Muscle of back (tissue), 11 donors: Measurements from ENCODE around the gene ELF1. TPM values are rescaled to one million over a fixed set of nuclear protein-coding genes. Genes with fewer than 3 reads are reported as not detected.
"Not testable (repeated sequence)": the region's sequence is repeated elsewhere in the genome, so short reads cannot be mapped to it uniquely, and the experiment has no call there.

Experiments
- DNase-seq, 3 donors: peaks; one replicate each; pipeline versions ENCODE4 v3.0.0 to v3.0.0-alpha.2; 2013
- polyA plus RNA-seq, 10 donors: library from polyadenylated mRNA; unstranded; fragments of 120-200 nt; gene quantifications; one replicate each; pipeline ENCODE4 v1.2.1, GENCODE V29; 2013; ENCODE audit not compliant: insufficient read length in 10 of 10

The ELF1 gene
- polyA plus RNA-seq, 10 donors: 25.2 to 37.2 (median 29.1) TPM

DNA sequence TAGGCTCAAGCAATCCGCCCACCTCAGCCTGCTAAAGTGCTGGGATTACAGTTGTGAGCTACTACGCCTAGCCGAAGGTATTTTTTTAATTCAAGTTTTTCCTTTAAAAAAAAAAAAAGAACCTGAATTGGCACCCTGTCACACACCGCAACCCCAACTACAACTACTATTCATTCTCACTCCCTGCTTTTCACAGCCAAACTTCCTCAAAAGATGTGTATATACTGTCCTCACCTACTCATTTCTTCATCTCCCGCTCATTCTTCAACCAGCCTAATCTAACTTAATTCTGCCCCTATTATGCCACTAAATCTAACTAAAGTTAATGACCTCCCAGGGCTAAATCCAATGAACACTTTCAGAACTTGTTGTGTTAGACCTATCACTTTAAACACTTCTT, 29.5 kb upstream of the ELF1 start:
- DNase-seq: no peak

DNA sequence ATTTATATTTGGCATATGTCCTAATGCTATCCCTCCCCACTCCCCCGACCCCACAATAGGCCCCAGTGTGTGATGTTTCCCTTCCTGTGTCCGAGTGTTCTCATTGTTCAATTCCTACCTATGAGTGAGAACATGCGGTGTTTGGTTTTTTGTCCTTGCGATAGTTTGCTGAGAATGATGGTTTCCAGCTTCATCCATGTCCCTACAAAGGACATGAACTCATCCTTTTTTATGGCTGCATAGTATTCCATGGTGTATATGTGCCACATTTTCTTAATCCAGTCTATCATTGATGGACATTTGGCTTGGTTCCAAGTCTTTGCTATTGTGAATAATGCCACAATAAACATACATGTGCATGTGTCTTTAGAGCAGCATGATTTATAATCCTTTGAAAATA, 23.3 kb upstream of the ELF1 start:
- DNase-seq: not testable (repeated sequence)

DNA sequence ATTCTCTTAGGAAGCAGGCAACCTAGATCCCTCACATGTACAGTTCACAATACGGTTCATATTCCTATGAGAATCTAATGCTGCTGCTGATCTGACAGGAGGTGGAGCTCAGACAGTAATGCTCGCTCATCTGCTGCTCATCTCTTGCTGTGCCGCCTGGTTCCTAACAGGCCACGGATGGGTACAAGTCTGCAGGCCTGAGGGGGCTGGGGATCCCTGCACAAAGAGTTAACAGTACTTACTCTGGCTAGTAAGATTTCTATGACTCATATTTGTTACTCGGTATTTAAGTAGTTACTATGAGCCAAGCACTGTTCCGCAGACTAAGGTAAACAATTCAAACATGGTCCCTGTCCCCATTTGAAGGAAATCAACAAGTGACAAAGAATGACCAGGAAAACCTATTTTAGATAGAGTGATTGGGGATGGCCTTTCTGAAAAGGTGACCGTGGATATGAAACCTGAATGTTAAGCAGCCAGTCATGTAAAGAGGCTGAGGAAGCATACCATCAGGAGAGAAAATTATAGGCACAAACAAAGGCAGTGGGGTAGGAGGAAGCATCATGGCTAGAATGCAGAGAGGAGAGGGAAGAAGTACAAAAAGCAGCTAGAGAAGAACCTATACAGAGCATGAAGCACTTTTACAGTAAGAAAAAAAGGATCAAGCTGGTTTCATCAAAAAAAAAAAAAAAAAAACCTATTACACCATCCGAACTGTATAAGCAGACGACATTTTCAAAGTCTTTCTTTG, 21.6 kb upstream of the ELF1 start:
- DNase-seq: no peak

- no peak for DNase-seq
Observed at GRCh38 chr13:41039746-41040145, 20.6 kb upstream of the ELF1 start.

GRCh38 chr13:41036557-41036956, 17.4 kb upstream of the ELF1 start:
- not testable (repeated sequence) for DNase-seq

DNA sequence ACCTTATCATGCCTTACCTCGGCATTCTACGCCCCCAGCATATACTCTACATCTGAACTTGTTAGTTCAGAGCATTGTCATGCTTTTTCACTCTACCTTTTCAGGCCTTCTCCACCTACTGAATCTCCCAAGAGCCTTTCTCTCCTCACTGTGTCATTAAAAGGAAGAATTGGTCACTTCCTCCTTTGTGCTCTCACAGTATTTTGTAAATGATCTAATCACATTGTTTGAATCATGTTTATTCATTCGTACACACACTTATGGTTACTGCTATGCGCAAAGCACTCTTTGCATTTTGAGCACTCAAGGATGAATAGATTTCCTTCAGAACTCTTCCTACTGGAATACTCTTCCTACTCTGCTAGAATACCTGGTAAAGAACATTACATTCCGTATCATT, 15.8 kb upstream of the ELF1 start:
- DNase-seq: no peak

GRCh38 chr13:41034382-41034781, 15.3 kb upstream of the ELF1 start:
- no peak for DNase-seq

DNA sequence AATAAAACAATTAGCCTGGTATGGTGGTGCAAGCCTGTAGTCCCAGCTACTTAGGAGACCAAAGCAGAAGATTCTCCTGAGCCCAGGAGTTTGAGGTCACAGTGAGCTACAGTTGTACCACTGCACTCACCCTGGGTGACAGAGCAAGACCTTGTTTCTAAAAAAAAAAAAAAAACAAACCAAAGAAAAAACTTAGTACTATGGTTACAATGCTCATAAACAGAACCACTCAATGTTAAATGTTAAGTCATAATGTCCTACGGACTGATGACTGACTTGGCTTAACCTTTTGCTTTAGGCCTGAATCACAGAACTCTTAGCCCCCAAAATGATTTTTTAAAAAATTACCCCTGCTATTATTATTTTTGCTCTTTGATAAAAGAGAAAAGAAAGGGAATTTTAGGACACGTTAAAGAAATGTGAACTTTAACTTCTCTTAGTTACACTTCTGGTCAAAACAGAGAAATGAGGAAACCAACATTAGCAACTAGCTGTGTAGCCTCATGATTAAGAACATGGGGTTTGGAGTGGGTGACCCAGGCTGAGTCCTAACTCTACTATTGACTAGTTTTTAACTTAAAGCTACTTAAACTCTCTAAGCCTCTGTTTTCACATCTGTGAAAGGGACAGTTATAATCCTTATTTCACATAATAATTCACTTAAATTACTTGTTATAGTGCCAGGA, 13.7 kb upstream of the ELF1 start:
- no peak for DNase-seq

DNA sequence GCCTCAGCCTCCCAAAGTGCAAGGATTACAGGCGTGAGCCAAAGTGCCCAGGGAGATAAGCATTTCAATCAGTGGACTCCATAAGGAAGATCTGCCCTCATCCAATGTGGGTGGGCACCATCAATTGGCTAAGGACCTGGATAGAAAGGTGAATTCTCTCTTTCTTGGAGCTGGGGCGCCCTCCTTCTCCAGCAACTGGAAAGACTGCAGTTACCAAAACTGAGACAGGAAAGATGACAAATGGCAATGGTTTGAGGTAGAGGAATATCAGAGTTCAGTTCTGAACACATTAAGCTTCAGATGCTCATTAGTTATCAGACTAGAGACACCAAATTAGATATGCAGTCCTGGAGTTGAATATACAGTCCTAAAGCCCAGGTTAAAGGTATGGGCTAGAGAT, 10.5 kb upstream of the ELF1 start:
- DNase-seq: no peak

DNA sequence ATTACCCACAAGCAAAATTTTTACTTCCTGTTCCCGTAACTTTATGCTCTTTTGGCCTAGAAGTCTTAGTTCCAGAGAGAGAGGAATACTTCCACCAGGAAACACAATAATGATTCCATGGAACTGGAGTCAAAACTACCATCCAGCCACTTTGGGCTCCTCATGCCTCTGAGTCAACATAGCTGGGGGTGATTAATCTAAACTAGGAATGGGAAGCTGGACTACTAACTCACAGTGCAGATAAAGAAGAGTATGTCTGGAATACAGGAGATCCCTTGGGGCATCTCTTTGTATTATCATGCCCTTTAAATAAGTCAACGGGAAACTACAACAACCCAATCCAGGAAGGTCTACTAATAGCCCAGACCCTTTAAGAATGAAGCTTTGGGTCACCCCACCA, 8.9 kb upstream of the ELF1 start:
- DNase-seq: no peak

DNA sequence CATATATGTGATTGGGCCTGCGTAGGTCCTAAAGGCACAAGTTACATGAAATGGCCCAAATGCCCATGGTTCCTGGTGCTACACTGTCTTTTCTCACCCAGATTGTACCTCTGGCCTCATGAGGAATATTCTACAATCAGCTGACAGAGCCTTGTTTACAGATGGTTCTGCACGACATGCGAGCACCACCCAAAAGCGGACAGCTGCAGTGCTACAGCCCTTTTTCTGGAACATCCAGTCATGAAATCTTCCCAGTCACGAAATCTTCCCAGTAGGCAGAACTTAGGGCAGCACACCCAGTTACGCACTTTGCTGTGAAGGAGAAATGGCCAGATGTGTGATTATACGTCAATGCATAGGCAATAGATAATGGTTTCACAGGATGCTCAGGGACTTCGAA, 7.7 kb upstream of the ELF1 start:
- no peak for DNase-seq

DNA sequence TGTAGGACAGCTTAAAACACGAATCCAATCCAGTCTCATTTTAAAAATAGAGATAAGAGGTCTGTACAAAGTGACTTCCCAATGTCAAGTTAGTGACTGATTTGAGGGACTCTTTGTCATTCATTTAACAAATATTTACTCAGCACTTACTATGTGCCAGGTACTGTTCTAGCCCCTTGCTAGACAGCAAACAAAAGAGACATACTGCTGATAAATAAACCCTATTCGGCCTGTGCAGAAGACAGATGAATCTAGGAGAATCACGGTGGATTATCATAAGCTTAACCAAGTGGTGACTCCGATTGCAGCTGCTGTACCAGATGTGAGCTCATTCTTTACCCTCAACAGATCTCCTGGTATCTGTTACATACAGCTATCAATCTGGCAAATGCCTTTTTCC, 6.4 kb upstream of the ELF1 start:
- no peak for DNase-seq

DNA sequence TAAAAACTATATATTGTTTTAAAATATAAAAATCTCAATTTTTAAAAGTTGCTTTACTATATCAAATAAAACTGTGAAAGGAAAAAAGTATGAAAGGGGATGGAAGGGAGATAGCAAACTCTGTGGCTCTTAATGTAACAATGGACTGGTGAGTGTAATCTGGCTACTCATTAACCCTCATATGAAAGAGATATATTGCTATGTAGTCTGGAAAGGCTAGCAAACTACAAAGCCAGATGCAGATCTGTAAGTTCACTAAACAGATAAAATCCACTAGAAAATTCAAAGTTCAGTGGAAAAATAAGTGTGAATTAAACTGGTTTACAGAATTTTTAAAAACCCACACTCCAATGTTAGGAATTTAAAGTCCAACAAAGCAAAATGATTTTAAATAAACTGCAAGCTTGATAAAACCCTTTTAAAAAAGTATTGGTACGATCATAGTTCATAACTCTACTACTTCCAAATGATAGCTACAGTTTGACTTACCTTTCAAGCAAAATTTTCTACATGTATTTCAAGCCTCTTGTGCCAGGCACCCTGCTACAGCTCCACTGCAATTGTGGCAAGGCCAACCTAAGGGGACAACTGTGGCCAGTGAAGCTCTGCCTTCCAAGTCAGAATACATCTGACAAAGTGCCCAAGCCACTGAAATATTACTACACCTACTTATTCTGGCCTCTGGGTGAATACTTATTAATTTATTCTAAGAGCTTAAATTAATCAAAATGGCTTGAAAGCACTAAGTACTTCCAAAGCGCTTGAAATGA, 647 bp upstream of the ELF1 start:
- DNase-seq: no peak

GRCh38 chr13:41018602-41018948, 541 bp downstream of the ELF1 start:
- no peak for DNase-seq

- DNase-seq: no peak
Observed at GRCh38 chr13:41017817-41018601, 1.1 kb downstream of the ELF1 start.

GRCh38 chr13:41017159-41017558, 2.0 kb downstream of the ELF1 start:
- no peak for DNase-seq

DNA sequence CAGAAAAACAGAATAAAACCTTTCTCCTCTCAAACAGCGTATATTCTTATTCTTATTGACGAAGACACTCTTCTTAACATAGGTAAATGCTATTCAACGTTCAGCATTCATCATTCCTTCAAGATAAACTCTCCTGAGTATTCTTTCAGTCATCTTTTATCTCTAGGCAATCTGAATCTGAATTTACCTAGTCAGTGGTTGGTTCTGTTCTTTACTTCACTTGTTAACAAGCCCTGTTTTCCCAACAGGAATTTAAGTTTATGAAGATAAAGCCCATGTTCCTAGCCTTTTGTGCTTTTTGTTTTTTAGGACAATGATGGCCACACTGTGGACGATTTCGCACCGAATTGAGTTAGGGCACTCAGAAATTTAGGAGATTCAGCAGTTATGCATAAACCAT, 3.2 kb downstream of the ELF1 start:
- DNase-seq: no peak

- no peak for DNase-seq
Observed at GRCh38 chr13:41013835-41014234, 5.3 kb downstream of the ELF1 start.

GRCh38 chr13:41012536-41012935, 6.6 kb downstream of the ELF1 start:
- DNase-seq: no peak

GRCh38 chr13:41011382-41011956, 7.6 kb downstream of the ELF1 start:
- no peak for DNase-seq

DNA sequence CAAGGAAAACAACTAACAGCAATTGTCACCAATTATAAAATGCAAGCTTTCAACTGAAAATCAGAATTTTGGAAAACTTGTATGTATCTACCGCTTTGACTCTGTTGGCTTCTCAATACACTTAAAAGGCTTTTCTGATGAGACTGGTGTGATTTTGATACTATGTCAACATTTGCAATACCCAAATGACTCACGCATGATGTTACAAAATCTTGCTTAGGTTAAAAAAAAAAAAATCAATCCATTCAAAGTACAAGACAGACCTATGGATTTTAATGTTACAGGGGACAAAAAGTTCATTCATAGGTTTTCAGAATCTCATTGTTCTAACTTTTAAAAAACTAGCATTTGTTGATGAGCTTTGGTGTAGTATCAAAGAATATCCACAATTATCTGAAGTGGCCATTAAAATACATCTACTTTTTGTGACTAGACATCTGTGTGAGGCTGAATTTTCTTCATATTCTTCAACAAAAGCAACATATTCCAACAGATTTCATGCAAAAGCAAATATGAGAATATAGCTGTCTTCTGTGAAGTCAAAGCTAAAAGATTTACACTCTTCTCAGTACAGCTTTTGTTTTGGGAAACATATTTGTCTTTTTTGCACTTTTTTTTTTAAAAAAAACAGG, 10.7 kb downstream of the ELF1 start:
- no peak for DNase-seq
